Mesenteric fat pad (tissue), 1 donor: ENCODE data around the gene PBX3. TPM values are rescaled to one million over a fixed set of nuclear protein-coding genes. Genes with fewer than 3 reads are reported as not detected.

ENCODE experiments used
- DNase-seq: peaks from one replicate; pipeline ENCODE4 v3.0.0-alpha.2; 2020; ENCODE audit warnings: low spot score
- long read RNA-seq: library from polyadenylated mRNA; unstranded; transcript quantifications from one replicate; pipeline ENCODE4 v2.0.0, GENCODE V29; 2020
- total RNA-seq: library from RNA; stranded (reverse); fragmentation: NEBNext Ultra II Directional; extraction: Animal tissue kit (Norgen Biotek cat#: 25700); gene quantifications from one replicate; pipeline ENCODE4 v1.2.1, GENCODE V29; 2021
- donor health status: DM: yes; HTN: yes; CAD: no.

Gene PBX3
- 28.8 TPM for total RNA-seq
- long read RNA-seq, transcript PBX3-204 (9 exons, 2,775 nt): major isoform, 9 of 36 reads
- long read RNA-seq, partial matches to known transcripts: 12 of 36 reads
- long read RNA-seq, other reads (novel, unspliced or antisense): 8 of 36 reads

GRCh38 chr9:125747053-125747764 is at the start of gene PBX3:
Gene PBX3, plus strand, starts transcription at chr9:125747373.
- DNase-seq: no peak

- DNase-seq: no peak
Observed at GRCh38 chr9:125699870-125700269, 47.3 kb upstream of the PBX3 start.

GRCh38 chr9:125700791-125701190 is 46.4 kb upstream of the PBX3 start:
- DNase-seq: no peak

GRCh38 chr9:125701351-125701750 is 45.8 kb upstream of the PBX3 start:
- DNase-seq: no peak

GRCh38 chr9:125703662-125704061 is 43.5 kb upstream of the PBX3 start:
- DNase-seq: no peak

- no peak for DNase-seq
Observed at GRCh38 chr9:125705893-125706292, 41.3 kb upstream of the PBX3 start.

- peak; percentile 100 for DNase-seq
Observed at GRCh38 chr9:125706651-125707471, 40.3 kb upstream of the PBX3 start, which contains the start of gene MAPKAP1. Gene MAPKAP1, minus strand, starts transcription at chr9:125707208. Its CDS starts 34,634 bp downstream, at chr9:125672574.

- DNase-seq: no peak
Observed at GRCh38 chr9:125707472-125707804, 39.7 kb upstream of the PBX3 start.

- DNase-seq: no peak
Observed at GRCh38 chr9:125726456-125727132, 20.6 kb upstream of the PBX3 start.

GRCh38 chr9:125730168-125730567 is 17.0 kb upstream of the PBX3 start:
- DNase-seq: no peak

GRCh38 chr9:125732562-125732961 is 14.6 kb upstream of the PBX3 start:
- DNase-seq: no peak

- DNase-seq: no peak
Observed at GRCh38 chr9:125739436-125739835, 7.7 kb upstream of the PBX3 start.

GRCh38 chr9:125742657-125743056 is 4.5 kb upstream of the PBX3 start:
- DNase-seq: no peak

- no peak for DNase-seq
Observed at GRCh38 chr9:125743682-125744428, 3.3 kb upstream of the PBX3 start.

- DNase-seq: no peak
Observed at GRCh38 chr9:125744616-125745015, 2.6 kb upstream of the PBX3 start.

- no peak for DNase-seq
Observed at GRCh38 chr9:125745018-125745417, 2.2 kb upstream of the PBX3 start.

- no peak for DNase-seq
Observed at GRCh38 chr9:125745682-125746016, 1.5 kb upstream of the PBX3 start.

- peak; percentile 96 for DNase-seq
Observed at GRCh38 chr9:125746017-125746773, 978 bp upstream of the PBX3 start.

GRCh38 chr9:125746774-125747052 is 460 bp upstream of the PBX3 start:
- no peak for DNase-seq

GRCh38 chr9:125747765-125748445 is 732 bp downstream of the PBX3 start:
- no peak for DNase-seq
